GM12864 (cell line): Measurements from ENCODE around the gene USP26.
"Not testable (repeated sequence)": the region's sequence is repeated elsewhere in the genome, so short reads cannot be mapped to it uniquely, and the experiment has no call there.

Experiments
- DNase-seq: peaks from one replicate; pipeline ENCODE4 v3.0.0-alpha.2; 2011; ENCODE audit warnings: low read depth
- H3K4me3 ChIP-seq: 2 replicates; pipeline ENCODE4 v1.5.1; 2011; ENCODE audit warnings: mild to moderate bottlenecking, low read depth, low read length, control low read depth
- TF ChIP-seq, protein P1 (sequence below): IDR thresholded peaks from 2 replicates; pipeline ENCODE4 v1.5.1; 2011; ENCODE audit warnings: low read depth, mild to moderate bottlenecking, moderate library complexity, low read length, control low read depth, inconsistent platforms; ENCODE audit errors: missing control alignments

Gene USP26

DNA sequence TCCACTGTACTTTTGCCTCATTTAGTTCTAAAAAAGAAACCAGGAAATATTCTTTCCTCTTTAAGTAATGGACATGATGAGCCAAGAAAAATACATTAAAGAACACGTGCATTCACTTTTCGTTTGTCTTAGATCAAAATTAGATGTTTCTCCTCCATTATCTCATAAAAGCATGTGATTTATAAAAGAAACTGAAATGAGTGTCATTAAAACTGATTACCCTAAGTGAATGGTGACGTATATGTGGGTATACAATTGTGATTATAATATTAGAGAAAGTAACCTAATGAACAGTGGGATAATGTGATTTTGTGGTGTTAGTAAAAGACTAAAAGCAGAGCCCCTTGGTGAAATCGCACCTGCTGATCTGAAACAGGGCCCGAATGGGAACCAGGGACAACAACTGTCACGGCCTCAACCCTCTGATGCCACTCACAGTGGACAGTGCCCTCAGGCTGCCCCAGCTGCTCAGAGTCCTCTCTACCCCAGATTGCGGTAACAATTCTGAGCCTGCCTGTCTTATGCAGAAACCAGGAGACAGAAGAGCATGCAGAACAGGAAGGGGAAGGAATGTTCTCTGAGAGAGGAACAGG lies 112.8 kb downstream of the USP26 start:
- H3K4me3 ChIP-seq = no peak overlapping the region
- no peak for DNase-seq
- TF ChIP-seq, protein P1, sequence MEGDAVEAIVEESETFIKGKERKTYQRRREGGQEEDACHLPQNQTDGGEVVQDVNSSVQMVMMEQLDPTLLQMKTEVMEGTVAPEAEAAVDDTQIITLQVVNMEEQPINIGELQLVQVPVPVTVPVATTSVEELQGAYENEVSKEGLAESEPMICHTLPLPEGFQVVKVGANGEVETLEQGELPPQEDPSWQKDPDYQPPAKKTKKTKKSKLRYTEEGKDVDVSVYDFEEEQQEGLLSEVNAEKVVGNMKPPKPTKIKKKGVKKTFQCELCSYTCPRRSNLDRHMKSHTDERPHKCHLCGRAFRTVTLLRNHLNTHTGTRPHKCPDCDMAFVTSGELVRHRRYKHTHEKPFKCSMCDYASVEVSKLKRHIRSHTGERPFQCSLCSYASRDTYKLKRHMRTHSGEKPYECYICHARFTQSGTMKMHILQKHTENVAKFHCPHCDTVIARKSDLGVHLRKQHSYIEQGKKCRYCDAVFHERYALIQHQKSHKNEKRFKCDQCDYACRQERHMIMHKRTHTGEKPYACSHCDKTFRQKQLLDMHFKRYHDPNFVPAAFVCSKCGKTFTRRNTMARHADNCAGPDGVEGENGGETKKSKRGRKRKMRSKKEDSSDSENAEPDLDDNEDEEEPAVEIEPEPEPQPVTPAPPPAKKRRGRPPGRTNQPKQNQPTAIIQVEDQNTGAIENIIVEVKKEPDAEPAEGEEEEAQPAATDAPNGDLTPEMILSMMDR = no peak

DNA sequence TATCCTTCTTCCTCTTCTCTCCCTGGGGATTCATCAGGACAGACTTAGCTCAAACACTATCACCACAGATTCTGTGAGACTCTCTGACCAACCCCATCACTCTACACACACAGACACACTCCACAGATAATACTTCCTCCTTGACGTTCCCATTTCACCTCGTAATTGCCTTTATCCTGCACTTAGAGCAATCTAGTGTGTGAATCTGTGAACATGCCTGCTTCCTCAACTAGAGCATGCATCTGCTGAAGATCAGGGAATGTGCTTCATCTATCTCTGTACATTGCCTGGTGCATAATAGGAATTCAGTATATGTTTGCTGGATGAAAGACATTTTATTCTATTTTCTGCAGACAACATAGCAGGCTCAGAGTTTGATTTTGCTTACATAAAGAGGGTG lies 113.4 kb downstream of the USP26 start:
- DNase-seq = no peak
- no peak overlapping the region for H3K4me3 ChIP-seq
- TF ChIP-seq, protein P1 = no peak

DNA sequence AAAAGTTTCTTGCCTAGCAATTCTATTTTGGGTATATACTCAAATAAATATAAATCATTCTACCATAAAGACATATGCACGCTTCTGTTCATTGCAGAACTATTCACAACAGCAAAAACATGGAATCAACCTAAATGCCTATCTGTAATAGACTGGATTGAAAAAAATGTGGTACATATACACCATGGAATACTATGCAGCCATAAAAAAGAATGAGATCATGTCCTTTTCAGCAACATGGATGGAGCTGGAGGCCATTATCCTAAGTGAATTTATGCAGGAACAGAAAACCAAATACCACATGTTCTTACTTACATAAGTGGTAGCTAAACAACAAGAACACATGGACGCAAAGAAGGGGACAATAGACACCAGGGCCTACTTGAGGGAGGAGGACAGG lies 116.9 kb downstream of the USP26 start:
- not testable (repeated sequence) for H3K4me3 ChIP-seq, DNase-seq
